Type B pancreatic cell (in vitro differentiated cells): ENCODE measurements around the gene HNRNPA2B1. TPM values are rescaled to one million over a fixed set of nuclear protein-coding genes. Genes with fewer than 3 reads are reported as not detected.
"Not testable (repeated sequence)": the region's sequence is repeated elsewhere in the genome, so short reads cannot be mapped to it uniquely, and the experiment has no call there.

Experiments used
- DNase-seq: peaks from one replicate; pipeline ENCODE4 v3.0.0; 2021; ENCODE audit warnings: mixed read lengths; ENCODE audit not compliant: unreplicated experiment; ENCODE audit errors: extremely low spot score
- H3K27ac Mint-ChIP-seq: 2 replicates; pipeline ENCODE4 v1.8.0; 2021; ENCODE audit warnings: mild to moderate bottlenecking, mixed read lengths
- H3K27me3 Mint-ChIP-seq: 2 replicates; pipeline ENCODE4 v1.8.0; 2021; ENCODE audit warnings: mixed read lengths
- H3K36me3 Mint-ChIP-seq: 2 replicates; pipeline ENCODE4 v1.8.0; 2021; ENCODE audit warnings: mixed read lengths
- H3K4me1 Mint-ChIP-seq: one replicate; pipeline ENCODE4 v1.8.0; 2021; ENCODE audit warnings: mixed read lengths; ENCODE audit not compliant: unreplicated experiment
- H3K4me3 Mint-ChIP-seq: 2 replicates; pipeline ENCODE4 v1.8.0; 2021; ENCODE audit warnings: mild to moderate bottlenecking, mixed read lengths
- H3K9me3 Mint-ChIP-seq: 2 replicates; pipeline ENCODE4 v1.8.0; 2021; ENCODE audit warnings: mixed read lengths
- total RNA-seq: library from RNA; stranded (reverse); gene quantifications from 2 replicates; pipeline ENCODE4 v1.2.1, GENCODE V29; 2021; ENCODE audit warnings: low replicate concordance
- TF ChIP-seq, protein P1 (sequence below): fragments of 200-600 bp; sonication (generic); conservative IDR thresholded peaks from 2 replicates; pipeline ENCODE4 v1.5.0; 2021; ENCODE audit warnings: antibody characterized with exemption, mild to moderate bottlenecking

The HNRNPA2B1 gene
- total RNA-seq, 1 donor from 2014 or later = 733 TPM

DNA sequence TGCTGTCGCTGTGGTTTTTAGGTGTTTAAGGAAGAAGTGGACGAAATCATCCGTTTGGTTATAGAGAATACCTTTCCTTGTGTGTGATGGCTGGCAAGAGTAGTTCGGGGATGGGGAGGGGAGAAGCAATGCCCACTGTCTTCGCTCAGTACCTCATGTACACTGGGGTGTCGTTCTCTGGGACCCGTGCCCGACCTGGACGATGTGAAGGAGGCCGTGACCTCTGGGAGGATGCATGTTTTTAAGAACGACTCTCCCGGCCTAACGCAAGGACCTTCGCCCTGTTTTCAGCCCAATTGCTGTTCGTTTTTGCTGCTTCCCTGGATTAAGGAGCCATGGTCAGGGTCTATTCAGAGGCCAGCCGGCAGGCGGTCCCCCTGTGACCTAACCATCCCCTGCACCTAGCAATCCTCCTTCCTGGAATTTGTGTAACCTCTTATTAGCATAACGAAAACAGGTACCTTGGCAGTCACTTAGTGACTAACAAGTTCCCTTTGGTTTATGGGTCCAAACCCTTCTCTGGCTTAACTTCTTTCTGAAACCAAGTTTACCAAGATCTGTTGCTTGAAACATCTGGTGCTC is 47.2 kb downstream of the HNRNPA2B1 start:
- peaks cover 17% of the 10 kb centered on the region for H3K4me1 Mint-ChIP-seq
- peak overlapping the region; percentile 87 for H3K4me3 Mint-ChIP-seq
- DNase-seq = no peak
- no peaks in the 10 kb centered on the region for H3K9me3 Mint-ChIP-seq
- TF ChIP-seq, protein P1, sequence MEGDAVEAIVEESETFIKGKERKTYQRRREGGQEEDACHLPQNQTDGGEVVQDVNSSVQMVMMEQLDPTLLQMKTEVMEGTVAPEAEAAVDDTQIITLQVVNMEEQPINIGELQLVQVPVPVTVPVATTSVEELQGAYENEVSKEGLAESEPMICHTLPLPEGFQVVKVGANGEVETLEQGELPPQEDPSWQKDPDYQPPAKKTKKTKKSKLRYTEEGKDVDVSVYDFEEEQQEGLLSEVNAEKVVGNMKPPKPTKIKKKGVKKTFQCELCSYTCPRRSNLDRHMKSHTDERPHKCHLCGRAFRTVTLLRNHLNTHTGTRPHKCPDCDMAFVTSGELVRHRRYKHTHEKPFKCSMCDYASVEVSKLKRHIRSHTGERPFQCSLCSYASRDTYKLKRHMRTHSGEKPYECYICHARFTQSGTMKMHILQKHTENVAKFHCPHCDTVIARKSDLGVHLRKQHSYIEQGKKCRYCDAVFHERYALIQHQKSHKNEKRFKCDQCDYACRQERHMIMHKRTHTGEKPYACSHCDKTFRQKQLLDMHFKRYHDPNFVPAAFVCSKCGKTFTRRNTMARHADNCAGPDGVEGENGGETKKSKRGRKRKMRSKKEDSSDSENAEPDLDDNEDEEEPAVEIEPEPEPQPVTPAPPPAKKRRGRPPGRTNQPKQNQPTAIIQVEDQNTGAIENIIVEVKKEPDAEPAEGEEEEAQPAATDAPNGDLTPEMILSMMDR = no peak
- peaks cover 63% of the 10 kb centered on the region for H3K27me3 Mint-ChIP-seq
- H3K27ac Mint-ChIP-seq = peak overlapping the region; percentile 71
- H3K36me3 Mint-ChIP-seq = no peaks in the 10 kb centered on the region

DNA sequence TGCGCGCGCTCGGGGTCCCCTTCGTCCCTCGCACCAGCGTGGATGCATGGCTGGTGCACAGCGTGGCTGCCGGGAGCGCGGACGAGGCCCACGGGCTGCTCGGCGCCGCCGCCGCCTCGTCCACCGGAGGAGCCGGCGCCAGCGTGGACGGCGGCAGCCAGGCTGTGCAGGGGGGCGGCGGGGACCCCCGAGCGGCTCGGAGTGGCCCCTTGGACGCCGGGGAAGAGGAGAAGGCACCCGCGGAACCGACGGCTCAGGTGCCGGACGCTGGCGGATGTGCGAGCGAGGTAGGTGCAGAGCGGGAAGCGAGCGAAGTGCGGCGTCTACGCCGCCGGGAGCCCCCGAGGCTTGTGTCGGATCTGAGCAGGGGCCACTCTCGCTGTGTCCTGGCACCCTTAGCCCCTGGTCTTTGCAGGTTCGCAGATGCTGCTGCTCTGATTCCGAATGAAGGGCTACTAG is 47.7 kb downstream of the HNRNPA2B1 start:
- Mint-ChIP-seq H3K27ac (peak overlapping the region; percentile 71), H3K4me1 (peaks cover 17% of the 10 kb centered on the region), H3K27me3 (peaks cover 59% of the 10 kb centered on the region), H3K4me3 (peak overlapping the region; percentile 87)
- H3K36me3 Mint-ChIP-seq, DNase-seq, H3K9me3 Mint-ChIP-seq: not testable (repeated sequence)

GRCh38 chr7:26151953-26152781 is 48.4 kb downstream of the HNRNPA2B1 start, which contains the start of gene NFE2L3:
Gene NFE2L3 (plus strand): TSS chr7:26152198. CDS start chr7:26152499, 301 bp downstream.
- H3K27me3 Mint-ChIP-seq = peaks cover 59% of the 10 kb centered on the region
- TF ChIP-seq, protein P1 = peak; percentile 32
- H3K4me1 Mint-ChIP-seq = peaks cover 17% of the 10 kb centered on the region
- peak within 1 kb of the TSS; percentile 87 for H3K4me3 Mint-ChIP-seq
- H3K9me3 Mint-ChIP-seq = no peaks in the 10 kb centered on the region
- H3K36me3 Mint-ChIP-seq = no peaks in the 10 kb centered on the region
- DNase-seq = peak; percentile 78
- peak within 1 kb of the TSS; percentile 71 for H3K27ac Mint-ChIP-seq

GRCh38 chr7:26151650-26151952 is 48.9 kb downstream of the HNRNPA2B1 start:
- Mint-ChIP-seq H3K36me3 (no peaks in the 10 kb centered on the region), H3K27me3 (peaks cover 59% of the 10 kb centered on the region), H3K9me3 (no peaks in the 10 kb centered on the region), H3K4me3 (peak overlapping the region; percentile 86), H3K27ac (peak overlapping the region; percentile 27), H3K4me1 (peaks cover 17% of the 10 kb centered on the region)
- DNase-seq = no peak
- TF ChIP-seq, protein P1 = no peak

GRCh38 chr7:26151096-26151495 is 49.5 kb downstream of the HNRNPA2B1 start:
- Mint-ChIP-seq H3K4me1 (peaks cover 14% of the 10 kb centered on the region), H3K9me3 (no peaks in the 10 kb centered on the region), H3K36me3 (no peaks in the 10 kb centered on the region), H3K4me3 (peak overlapping the region; percentile 86), H3K27me3 (peaks cover 54% of the 10 kb centered on the region), H3K27ac (peak overlapping the region; percentile 27)
- no peak for DNase-seq
- TF ChIP-seq, protein P1 = no peak

GRCh38 chr7:26149391-26149977 is 51.1 kb downstream of the HNRNPA2B1 start:
- Mint-ChIP-seq H3K27me3 (peaks cover 38% of the 10 kb centered on the region), H3K36me3 (no peaks in the 10 kb centered on the region), H3K9me3 (no peaks in the 10 kb centered on the region), H3K4me3 (no peak overlapping the region), H3K27ac (no peak overlapping the region), H3K4me1 (peaks cover 7% of the 10 kb centered on the region)
- TF ChIP-seq, protein P1 = no peak
- DNase-seq = no peak

DNA sequence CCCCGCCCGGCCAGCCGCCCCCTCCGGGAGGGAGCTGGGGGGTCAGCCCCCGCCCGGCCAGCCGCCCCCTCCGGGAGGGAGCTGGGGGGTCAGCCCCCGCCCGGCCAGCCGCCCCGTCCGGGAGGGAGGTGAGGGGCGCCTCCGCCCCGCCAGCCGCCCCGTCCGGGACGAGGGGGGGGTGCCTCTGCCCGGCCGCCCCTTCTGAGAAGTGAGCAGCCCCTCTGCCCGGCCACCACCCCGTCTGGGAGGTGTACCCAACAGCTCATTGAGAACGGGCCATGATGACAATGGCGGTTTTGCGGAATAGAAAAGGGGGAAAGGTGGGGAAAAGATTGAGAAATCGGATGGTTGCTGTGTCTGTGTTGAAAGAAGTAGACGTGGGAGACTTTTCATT is 52.2 kb downstream of the HNRNPA2B1 start:
- H3K27ac Mint-ChIP-seq, DNase-seq, H3K36me3 Mint-ChIP-seq, H3K4me1 Mint-ChIP-seq, H3K4me3 Mint-ChIP-seq, H3K9me3 Mint-ChIP-seq: not testable (repeated sequence)
- H3K27me3 Mint-ChIP-seq = peaks cover 28% of the 10 kb centered on the region

- H3K9me3 Mint-ChIP-seq, H3K36me3 Mint-ChIP-seq, H3K4me3 Mint-ChIP-seq, H3K4me1 Mint-ChIP-seq, DNase-seq, H3K27ac Mint-ChIP-seq: not testable (repeated sequence)
- H3K27me3 Mint-ChIP-seq = peaks cover 24% of the 10 kb centered on the region
These were observed 52.8 kb downstream of the HNRNPA2B1 start for GRCh38 chr7:26147646-26148306.
